ENCODE results near the gene DLX5. TPM values are rescaled to one million over a fixed set of nuclear protein-coding genes. Genes with fewer than 3 reads are reported as not detected.

DLX5 gene
- total RNA-seq, 2 experiments from 2014 or later: not detected

DNA sequence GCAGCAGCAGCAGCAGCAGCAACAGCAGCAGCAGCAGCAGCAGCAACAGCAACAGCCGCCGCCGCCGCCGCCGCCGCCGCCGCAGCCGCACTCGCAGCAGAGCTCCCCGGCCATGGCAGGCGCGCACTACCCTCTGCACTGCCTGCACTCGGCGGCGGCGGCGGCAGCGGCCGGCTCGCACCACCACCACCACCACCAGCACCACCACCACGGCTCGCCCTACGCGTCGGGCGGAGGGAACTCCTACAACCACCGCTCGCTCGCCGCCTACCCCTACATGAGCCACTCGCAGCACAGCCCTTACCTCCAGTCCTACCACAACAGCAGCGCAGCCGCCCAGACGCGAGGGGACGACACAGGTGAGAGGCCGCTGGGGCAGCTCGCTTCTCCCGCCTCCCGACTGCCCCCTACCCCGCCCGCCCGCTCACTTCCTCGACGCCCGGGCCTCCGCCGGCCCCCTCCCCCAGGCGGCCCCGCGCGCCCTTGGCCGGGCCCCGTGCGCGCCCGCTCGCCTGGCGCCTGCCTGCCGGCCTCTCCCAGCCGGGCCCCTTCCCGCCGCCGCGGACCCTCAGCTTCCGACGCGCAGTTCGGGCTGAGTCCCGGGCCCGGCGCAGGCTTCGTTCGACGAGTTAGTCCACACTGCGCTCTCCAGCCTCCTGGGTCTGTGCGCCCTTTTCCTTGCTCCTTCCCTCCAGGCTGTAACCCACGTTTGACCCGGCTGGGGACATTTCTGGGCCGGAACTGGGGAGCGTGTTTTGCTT is 18.4 kb downstream of the DLX5 start:
- peak; percentile 68 for ATAC-seq
- Mint-ChIP-seq H3K4me1 (peaks cover 8% of the 10 kb centered on the region), H3K36me3 (peaks cover 6% of the 10 kb centered on the region), H3K9me3 (ENCODE audit: low read depth) (no peaks in the 10 kb centered on the region), H3K4me3 (peak overlapping the region; percentile 33), H3K27me3 (peaks cover 86% of the 10 kb centered on the region), H3K27ac (no peak overlapping the region)
- DNase-seq: peak; percentile 45
- CTCF ChIA-PET: interaction anchor here (0.6 to 1.5 kb wide), 4 partner anchors 16 to 466 kb away, joined by 3 to 4 read pairs (median 4); no protein-coding TSS in a partner anchor

DNA sequence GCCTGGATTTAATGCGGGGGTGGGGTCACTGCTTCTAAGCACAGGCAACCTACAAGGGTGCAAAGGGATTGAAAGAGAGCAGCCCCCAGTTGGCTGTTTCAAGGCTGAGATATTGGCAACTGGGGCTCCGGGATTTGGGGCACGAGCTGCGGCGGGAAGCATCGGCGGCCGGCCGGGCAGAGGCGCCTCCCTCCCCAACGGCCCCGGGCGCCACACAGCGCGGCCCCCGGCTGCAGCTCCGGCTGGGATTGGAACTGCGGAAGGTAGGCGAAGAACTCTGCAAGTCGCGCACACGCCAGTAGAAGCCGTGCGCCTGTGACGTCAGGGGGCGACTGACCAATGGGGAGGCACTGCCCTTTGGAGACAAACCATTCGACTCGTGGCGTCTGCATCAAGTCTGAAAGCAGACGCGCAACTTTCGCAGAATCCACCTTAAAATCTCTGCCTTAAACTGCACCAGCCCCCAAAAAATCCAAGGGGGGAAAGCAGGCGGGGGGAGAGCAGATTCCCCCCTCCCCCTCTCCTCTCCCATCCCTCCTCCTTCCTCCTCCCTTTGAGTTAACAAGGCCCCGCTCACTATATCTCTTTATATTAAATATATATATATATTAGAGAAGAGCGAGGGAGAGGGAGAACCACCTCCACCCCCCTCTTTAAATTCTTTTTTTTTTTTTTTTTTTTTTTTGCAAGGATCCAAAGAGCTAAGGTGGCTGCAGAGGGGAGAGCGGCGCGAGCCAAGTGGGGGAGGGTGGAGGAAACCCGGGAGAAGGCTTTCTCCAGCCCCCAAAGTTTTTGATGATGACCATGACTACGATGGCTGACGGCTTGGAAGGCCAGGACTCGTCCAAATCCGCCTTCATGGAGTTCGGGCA is 19.2 kb downstream of the DLX5 start, which contains the start of gene DLX6:
TSS of gene DLX6 (plus strand) at position 371 of the 872 bp plus-strand sequence. CDS start at position 796, 425 bp downstream.
- Mint-ChIP-seq H3K4me1 (peaks cover 8% of the 10 kb centered on the region), H3K36me3 (peaks cover 6% of the 10 kb centered on the region), H3K9me3 (ENCODE audit: low read depth) (no peaks in the 10 kb centered on the region), H3K4me3 (peak within 1 kb of the TSS; percentile 50), H3K27me3 (peaks cover 88% of the 10 kb centered on the region), H3K27ac (no peak within 1 kb of the TSS)
- DNase-seq: peak; percentile 45
- no peak for ATAC-seq
- CTCF ChIA-PET: interaction anchor here (0.6 to 1.5 kb wide), 3 partner anchors 16 to 466 kb away, joined by 3 to 4 read pairs (median 4); no protein-coding TSS in a partner anchor

DNA sequence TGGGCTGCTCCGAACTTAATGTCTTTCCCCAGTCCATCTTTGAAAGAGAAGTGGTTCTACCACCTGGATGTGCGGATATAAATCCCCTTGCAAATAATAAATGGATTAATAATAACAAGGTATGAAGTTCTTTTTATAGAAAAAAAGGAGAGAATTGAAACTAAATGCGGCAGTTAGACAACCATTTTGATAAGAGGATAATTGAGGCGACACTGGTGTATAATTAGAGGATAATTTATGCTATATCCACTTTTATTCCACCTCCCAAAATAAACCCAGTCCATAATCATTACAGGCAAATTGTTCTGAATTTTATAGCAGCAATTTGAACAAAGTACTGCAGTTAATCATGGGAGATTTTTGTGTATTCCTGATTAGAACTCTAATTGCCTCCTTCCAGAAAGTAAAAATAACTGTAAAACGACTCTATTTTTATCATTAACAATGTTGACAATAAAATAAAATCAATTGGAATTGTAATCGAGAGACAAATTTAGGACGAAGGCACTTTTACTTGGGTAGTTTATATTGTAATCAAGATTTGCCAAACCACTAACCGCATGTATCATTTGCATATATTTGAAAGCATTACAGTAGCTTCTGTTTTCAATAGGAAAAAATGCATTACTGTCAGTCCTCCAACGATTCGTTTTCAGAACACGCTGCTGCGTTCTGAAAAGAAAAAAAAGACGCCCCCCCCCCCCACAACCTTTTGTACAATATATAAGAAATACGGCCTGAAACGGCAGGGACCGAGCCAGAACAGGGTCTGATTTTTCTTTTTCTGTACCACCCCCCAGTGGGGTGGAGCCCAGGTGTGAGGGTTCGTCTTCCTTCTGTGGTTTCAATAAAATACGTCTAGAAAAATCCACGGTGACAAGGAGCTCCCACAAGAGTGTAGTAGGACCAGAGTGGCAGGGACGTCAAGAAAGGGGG is 20.1 kb downstream of the DLX5 start:
- no peak for DNase-seq
- H3K27me3 Mint-ChIP-seq: peaks cover 88% of the 10 kb centered on the region
- H3K36me3 Mint-ChIP-seq: peaks cover 6% of the 10 kb centered on the region
- CTCF ChIA-PET: no interaction called here
- no peaks in the 10 kb centered on the region for H3K9me3 Mint-ChIP-seq (ENCODE audit: low read depth)
- H3K4me1 Mint-ChIP-seq: peaks cover 8% of the 10 kb centered on the region
- ATAC-seq: no peak
- no peak overlapping the region for H3K27ac Mint-ChIP-seq
- H3K4me3 Mint-ChIP-seq: no peak overlapping the region

- ATAC-seq (no peak), DNase-seq (no peak)
- CTCF ChIA-PET: interaction anchor here (1.9 kb wide), 1 partner anchor 24 kb away, joined by 10 read pairs; no protein-coding TSS in a partner anchor
- peaks cover 8% of the 10 kb centered on the region for H3K36me3 Mint-ChIP-seq
- H3K27ac Mint-ChIP-seq: peak overlapping the region; percentile 63
- H3K4me3 Mint-ChIP-seq: no peak overlapping the region
- H3K9me3 Mint-ChIP-seq (ENCODE audit: low read depth): no peaks in the 10 kb centered on the region
- H3K27me3 Mint-ChIP-seq: peaks cover 91% of the 10 kb centered on the region
- peaks cover 8% of the 10 kb centered on the region for H3K4me1 Mint-ChIP-seq
Observed at GRCh38 chr7:97003262-97004246, 21.1 kb downstream of the DLX5 start.

- Mint-ChIP-seq H3K9me3 (ENCODE audit: low read depth) (no peaks in the 10 kb centered on the region), H3K4me3 (no peak overlapping the region), H3K27me3 (peaks cover 92% of the 10 kb centered on the region), H3K4me1 (peaks cover 8% of the 10 kb centered on the region), H3K36me3 (peaks cover 8% of the 10 kb centered on the region), H3K27ac (peak overlapping the region; percentile 63)
- DNase-seq (no peak), ATAC-seq (no peak)
- CTCF ChIA-PET: interaction anchor here (1.9 kb wide), 1 partner anchor 25 kb away, joined by 10 read pairs; no protein-coding TSS in a partner anchor
Observed at GRCh38 chr7:97002555-97003261, 21.9 kb downstream of the DLX5 start.

DNA sequence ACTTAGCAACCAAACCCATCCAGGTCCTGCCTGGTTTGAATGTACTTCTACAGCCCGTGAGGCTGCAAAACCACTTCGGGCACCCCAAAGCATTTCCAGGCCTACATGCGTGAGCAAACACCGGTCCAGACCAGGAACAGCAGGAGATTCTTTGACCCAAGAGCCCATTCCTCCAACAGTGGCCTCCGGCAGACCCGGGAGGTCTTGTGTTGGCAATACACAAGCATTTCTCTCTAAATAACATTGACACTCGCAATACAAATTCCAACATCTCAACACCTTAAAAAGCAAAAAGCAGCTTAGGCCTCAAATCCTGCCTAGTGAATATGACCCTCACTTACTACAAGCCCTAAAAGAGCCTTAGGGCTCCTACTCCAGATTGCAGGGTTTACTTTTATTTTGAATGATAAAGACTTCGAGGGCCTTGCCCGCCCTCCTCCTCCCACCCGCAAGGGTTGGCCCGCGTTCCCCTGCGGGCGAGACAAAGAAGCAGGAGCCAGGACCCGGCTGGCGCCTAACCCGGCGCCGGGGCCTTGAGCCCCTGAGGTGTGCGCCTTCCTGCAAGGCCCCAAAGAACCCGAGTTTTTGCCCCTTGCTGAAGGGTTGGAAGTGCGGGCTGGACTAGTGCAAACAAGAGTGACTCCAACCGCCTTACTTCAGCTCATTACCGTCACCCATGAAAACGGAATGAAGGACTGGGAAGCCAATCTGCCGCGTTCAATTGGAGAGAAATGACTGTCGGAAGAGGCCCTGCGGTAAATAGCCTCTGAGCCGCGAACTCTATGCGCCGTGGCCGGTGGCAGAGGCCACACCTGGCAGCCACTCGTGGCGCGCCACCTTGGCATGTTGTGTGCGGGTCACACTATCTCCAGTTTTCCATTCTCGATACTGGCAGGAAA is 22.7 kb downstream of the DLX5 start:
- DNase-seq (no peak), ATAC-seq (no peak)
- H3K4me3 Mint-ChIP-seq: no peak overlapping the region
- CTCF ChIA-PET: interaction anchor here (0.6 to 1.9 kb wide), 2 partner anchors 25 to 26 kb away, joined by 3 to 10 read pairs; no protein-coding TSS in a partner anchor
- no peak overlapping the region for H3K27ac Mint-ChIP-seq
- H3K4me1 Mint-ChIP-seq: peaks cover 7% of the 10 kb centered on the region
- H3K36me3 Mint-ChIP-seq: peaks cover 9% of the 10 kb centered on the region
- H3K9me3 Mint-ChIP-seq (ENCODE audit: low read depth): no peaks in the 10 kb centered on the region
- peaks cover 92% of the 10 kb centered on the region for H3K27me3 Mint-ChIP-seq

DNA sequence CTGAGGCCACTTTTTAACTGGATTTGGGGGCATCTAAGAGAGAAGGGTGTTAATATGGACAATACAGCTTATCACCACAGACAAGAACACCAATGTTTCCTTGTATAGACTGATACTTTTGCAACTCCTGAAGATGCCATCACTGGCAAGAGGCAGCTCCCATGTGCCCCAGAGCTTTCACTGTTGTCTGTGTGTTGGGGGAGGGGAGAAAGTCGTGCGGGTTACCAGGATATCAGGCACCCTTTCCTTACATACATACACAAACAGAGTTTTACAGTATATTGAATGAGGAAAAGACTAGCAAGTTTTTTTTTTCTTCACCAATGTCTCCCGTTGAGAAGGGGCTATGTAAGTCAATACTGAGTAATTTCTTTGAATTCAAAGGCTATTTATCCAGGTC is 23.4 kb downstream of the DLX5 start:
- CTCF ChIA-PET: interaction anchor here (0.6 kb wide), 1 partner anchor 26 kb away, joined by 3 read pairs; no protein-coding TSS in a partner anchor
- Mint-ChIP-seq H3K9me3 (ENCODE audit: low read depth) (no peaks in the 10 kb centered on the region), H3K36me3 (peaks cover 9% of the 10 kb centered on the region), H3K4me1 (peaks cover 3% of the 10 kb centered on the region), H3K27me3 (peaks cover 94% of the 10 kb centered on the region), H3K27ac (no peak overlapping the region), H3K4me3 (no peak overlapping the region)
- ATAC-seq (no peak), DNase-seq (no peak)

GRCh38 chr7:96998744-96999143 is 25.9 kb downstream of the DLX5 start:
- Mint-ChIP-seq H3K27me3 (peaks cover 95% of the 10 kb centered on the region), H3K9me3 (ENCODE audit: low read depth) (no peaks in the 10 kb centered on the region), H3K4me3 (no peak overlapping the region), H3K4me1 (no peaks in the 10 kb centered on the region), H3K27ac (peak overlapping the region; percentile 36), H3K36me3 (peaks cover 9% of the 10 kb centered on the region)
- DNase-seq (no peak), ATAC-seq (no peak)
- CTCF ChIA-PET: interaction anchor here (1.5 kb wide), 1 partner anchor 28 kb away, joined by 4 read pairs; no protein-coding TSS in a partner anchor

DNA sequence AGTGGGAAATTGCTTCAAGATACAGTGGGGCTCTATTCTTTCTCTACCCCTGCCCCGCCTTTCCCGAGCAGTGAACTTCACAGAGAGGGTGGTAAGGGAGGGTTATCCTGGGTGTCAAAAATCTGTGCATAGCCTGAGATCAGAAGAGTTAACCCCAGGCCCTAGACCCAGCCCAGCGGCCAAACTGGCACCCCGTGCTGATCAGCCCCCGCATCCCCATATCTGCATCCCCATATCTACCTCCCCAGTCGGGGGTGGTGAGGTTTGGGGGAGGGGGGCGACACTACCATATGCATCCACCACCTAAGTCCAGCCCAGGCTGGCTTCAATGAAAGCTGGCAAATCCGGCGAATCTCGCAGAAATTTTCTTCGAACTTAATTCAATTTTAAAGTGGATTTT is 26.3 kb downstream of the DLX5 start:
- peaks cover 95% of the 10 kb centered on the region for H3K27me3 Mint-ChIP-seq
- H3K36me3 Mint-ChIP-seq: peaks cover 9% of the 10 kb centered on the region
- no peak for DNase-seq
- no peaks in the 10 kb centered on the region for H3K4me1 Mint-ChIP-seq
- no peaks in the 10 kb centered on the region for H3K9me3 Mint-ChIP-seq (ENCODE audit: low read depth)
- ATAC-seq: no peak
- H3K4me3 Mint-ChIP-seq: no peak overlapping the region
- no peak overlapping the region for H3K27ac Mint-ChIP-seq
- CTCF ChIA-PET: no interaction called here

DNA sequence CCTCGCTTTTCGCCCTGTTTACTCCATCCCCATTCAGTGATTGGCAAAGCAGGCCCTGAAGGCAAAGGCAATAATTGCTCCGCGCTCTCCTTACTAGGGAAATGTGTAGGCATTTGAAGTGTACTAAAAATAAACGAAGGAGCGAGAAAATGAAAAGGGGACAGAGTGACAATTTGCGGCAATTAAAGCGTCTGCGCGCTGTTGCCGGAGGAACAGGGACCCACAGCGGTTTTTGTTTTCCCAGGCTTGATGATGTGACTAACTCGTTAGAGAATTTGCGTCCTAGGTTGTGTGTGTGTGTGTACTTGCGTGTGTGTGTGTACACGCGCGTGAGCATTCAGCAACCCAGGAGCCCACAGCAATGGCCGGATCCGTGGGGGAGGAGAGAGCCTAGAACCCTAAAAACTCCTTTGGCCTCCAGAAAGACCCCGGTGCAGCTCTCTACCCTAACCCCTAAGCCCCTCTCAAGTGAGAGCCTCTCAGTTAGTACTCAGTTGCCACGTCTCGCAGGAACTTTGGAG is 27.1 kb downstream of the DLX5 start:
- peaks cover 5% of the 10 kb centered on the region for H3K36me3 Mint-ChIP-seq
- CTCF ChIA-PET: no interaction called here

More for the DNA sequence above, 27.1 kb downstream of the DLX5 start:
- no peaks in the 10 kb centered on the region for H3K9me3 Mint-ChIP-seq (ENCODE audit: low read depth)
- H3K27me3 Mint-ChIP-seq: peaks cover 95% of the 10 kb centered on the region
- ATAC-seq (no peak), DNase-seq (no peak)
- no peaks in the 10 kb centered on the region for H3K4me1 Mint-ChIP-seq
- no peak overlapping the region for H3K4me3 Mint-ChIP-seq
- H3K27ac Mint-ChIP-seq: no peak overlapping the region

Data from activated CD8-positive, alpha-beta memory T cell treated with anti-CD3 and anti-CD28 coated beads, Interleukin-2, amount 10 ng/mL, durations not matched to agents 7 days and 5 days (primary cell).